ENCODE measurements around the gene APOBEC3B. TPM values are rescaled to one million over a fixed set of nuclear protein-coding genes. Genes with fewer than 3 reads are reported as not detected.

Gene APOBEC3B
- total RNA-seq = not detected

GRCh38 chr22:38981992-38982927, at the start of gene APOBEC3B:
TSS of gene APOBEC3B (plus strand) at chr22:38982347. CDS start at chr22:38982454, 107 bp downstream.

DNA sequence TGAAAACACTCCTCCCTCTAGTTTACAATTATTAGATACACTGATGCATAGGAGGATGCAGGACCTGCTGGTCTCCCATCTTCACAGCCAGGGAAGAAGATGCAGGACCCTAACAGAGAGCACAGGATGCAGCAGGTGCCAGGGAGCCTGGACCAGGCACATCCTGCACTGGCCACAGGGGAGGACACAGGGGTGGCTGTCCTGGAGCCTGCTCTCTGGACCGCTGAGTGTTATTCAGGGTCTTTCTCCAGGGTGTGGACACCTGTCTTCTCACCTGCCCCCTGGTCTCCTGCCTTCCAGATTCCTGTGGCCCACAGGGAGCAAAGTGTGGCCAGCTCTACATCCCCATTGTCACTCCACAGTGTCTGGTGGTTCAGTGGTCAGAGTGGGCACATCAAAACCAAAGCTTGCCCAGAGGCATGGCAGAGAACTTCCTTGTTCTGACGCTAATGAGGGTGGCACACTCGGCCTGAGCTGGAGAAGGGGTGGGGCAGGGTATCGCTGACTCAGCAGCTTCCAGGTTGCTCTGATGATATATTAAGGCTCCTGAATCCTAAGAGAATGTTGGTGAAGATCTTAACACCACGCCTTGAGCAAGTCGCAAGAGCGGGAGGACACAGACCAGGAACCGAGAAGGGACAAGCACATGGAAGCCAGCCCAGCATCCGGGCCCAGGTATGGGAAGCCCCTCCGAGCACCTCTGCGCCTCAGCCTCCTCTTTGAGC, 24.9 kb upstream of the APOBEC3B start, which contains the start of gene APOBEC3A:
APOBEC3A (plus strand) TSS at position 564 of the 725 bp plus-strand sequence; CDS start at position 647, 83 bp downstream.

GRCh38 chr22:39013942-39014722, 32.0 kb downstream of the APOBEC3B start, which contains the start of gene APOBEC3C:
TSS of gene APOBEC3C (plus strand) at chr22:39014257. CDS start at chr22:39014363, 106 bp downstream.

DNA sequence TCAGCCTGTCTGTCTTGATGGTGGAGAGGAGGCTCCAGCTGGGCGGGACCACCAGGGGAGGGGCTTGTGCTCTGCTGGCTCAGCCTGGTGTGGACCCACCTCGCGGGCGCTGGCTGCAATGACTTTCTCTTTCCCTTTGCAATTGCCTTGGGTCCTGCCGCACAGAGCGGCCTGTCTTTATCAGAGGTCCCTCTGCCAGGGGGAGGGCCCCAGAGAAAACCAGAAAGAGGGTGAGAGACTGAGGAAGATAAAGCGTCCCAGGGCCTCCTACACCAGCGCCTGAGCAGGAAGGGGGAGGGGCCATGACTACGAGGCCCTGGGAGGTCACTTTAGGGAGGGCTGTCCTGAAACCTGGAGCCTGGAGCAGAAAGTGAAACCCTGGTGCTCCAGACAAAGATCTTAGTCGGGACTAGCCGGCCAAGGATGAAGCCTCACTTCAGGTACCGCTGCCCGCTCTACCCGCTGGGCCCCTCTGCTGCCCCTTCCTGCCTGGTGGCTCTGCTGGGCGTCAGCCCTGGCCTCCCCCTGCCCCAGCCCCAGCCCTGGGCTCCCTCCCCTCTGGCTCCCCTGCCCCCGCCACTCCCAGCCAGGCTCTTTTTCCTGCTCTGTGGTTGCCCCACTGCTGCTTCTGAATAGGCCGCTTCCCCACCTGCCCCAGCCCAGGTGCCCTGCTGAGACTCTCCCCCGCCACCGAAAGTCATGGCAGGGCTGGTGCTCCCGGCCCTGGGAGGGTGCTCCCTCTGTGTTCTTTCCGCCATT, 58.6 kb downstream of the APOBEC3B start, which contains the start of gene APOBEC3F:
APOBEC3F (plus strand) TSS at position 327 of the 759 bp plus-strand sequence; CDS start at position 424, 97 bp downstream.

Other genes starting within 250 kb of the APOBEC3B start
- 52.6 TPM for gene SUN2, start 226.3 kb upstream of the APOBEC3B start, total RNA-seq
- 16.1 TPM for gene DNAL4, start 188.2 kb upstream of the APOBEC3B start, total RNA-seq
- gene NPTXR, start 138.3 kb upstream of the APOBEC3B start, total RNA-seq = 64.6 TPM
- gene CBX6, start 110.1 kb upstream of the APOBEC3B start, total RNA-seq = 65.3 TPM
- not detected for gene APOBEC3A, start 24.7 kb upstream of the APOBEC3B start, total RNA-seq
- 0.92 TPM for gene APOBEC3C, start 31.9 kb downstream of the APOBEC3B start, total RNA-seq
- gene APOBEC3D, start 38.8 kb downstream of the APOBEC3B start, total RNA-seq = not detected
- gene APOBEC3F, start 58.5 kb downstream of the APOBEC3B start, total RNA-seq = 1.2 TPM
- 1.6 TPM for gene APOBEC3G, start 94.9 kb downstream of the APOBEC3B start, total RNA-seq
- not detected for gene APOBEC3H, start 114.9 kb downstream of the APOBEC3B start, total RNA-seq
- gene CBX7, start 170.3 kb downstream of the APOBEC3B start, total RNA-seq = 9.0 TPM